A172 (cell line): ENCODE data around the gene NDST4. TPM values are rescaled to one million over a fixed set of nuclear protein-coding genes. Genes with fewer than 3 reads are reported as not detected.

Source experiments
- DNase-seq: peaks from one replicate; pipeline ENCODE4 v3.0.0-alpha.2; 2015; ENCODE audit warnings: low spot score
- total RNA-seq: library from RNA; depleted of rRNA; stranded (reverse); fragments of >200 nt; shearing (Covaris generic); gene quantifications from 2 replicates; pipeline ENCODE4 v1.2.3, GENCODE V29; 2014

Gene NDST4
- total RNA-seq, 1 experiment from 2014 or later: not detected

DNA sequence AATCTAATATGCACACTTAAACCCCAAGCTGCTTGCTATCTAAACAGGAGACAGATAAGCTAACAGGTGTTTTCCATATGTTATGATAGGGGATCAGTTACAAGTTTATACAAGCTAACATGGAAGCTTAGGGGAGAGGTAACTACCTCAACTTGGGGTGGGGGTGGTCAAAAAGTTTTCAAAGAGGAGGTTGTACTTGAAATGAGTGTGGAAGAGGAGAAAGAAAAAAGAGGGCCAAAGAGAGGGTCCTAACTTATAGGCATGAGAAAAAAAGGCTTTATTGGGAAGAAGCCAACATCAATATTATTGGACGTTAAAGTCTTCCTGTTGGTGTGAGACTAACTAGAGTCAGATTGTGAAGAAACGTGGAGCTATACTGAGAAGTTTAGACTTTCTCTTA, 205.9 kb downstream of the NDST4 start:
- no peak for DNase-seq

DNA sequence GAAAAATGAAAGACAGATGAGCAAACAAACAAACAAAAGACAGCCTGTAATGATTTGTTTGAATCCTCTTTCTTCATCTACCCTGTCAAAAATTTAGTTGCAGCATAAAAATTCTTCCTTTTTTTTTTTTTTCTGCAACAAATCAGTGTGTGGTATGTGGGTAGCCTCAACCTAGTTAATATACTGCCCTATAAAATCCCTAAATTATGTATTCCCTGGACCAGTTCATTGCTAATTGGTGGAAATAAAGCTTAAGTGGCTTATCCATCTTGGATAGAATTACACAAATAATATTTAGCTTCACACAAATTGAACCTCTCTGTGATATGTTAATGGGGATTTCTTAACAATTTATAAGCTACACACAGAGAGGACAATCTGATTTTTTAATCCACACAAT, 208.4 kb downstream of the NDST4 start:
- no peak for DNase-seq

DNA sequence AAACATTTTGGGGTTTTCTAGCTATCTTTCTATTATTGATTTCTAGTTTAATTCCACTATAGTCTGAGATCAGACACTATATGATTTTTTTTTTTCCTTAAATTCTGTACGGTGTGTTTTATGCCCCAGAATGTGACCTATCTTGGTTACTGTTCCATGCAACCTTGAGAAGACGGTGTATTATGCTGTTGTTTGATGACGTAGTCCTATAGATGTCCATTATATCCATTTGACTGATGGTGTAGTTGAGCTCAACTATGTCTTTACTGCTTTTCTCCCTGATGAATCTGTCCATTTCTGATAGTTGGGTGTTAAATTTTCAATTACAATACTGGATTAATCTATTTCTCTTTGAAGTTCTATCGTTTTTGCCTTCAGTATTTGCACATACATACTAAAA, 212.5 kb downstream of the NDST4 start:
- DNase-seq: no peak

DNA sequence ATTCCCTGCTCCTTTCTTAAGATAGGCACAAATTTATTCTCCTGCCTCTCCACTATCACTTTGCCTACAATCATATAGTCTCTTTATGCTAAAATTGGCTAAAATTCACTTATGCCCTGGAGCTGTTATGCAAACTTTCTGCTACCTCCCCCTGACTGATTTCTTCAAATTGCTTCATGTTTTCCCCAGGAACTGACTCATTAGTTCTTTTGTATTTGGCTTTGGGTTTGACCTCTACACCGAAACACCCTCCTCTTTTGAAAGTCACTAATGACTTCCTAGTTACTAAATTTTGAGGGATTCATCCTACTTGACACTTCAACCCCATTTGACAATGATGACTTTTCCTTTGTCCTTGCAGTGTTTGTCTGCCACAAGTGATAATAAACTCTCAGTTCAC, 222.6 kb downstream of the NDST4 start:
- DNase-seq: no peak

DNA sequence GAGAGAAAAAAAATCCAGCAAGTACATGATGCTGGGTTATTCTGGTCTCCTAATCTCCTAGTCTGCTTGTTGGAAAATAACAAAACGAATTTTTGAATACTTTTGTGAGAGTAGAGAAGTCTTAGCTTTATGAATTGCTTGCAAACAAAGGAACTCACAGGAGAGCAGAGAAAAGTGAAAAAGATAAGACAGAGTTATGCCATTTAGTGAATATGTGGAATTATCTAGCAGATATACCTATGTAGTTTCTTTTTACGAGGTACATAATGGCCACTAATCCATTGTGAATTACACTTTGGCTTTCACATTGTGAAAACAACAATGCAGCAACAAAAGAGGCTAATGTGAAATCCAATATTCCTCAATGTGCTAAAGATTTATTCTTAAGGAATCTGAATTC, 226.7 kb downstream of the NDST4 start:
- no peak for DNase-seq

DNA sequence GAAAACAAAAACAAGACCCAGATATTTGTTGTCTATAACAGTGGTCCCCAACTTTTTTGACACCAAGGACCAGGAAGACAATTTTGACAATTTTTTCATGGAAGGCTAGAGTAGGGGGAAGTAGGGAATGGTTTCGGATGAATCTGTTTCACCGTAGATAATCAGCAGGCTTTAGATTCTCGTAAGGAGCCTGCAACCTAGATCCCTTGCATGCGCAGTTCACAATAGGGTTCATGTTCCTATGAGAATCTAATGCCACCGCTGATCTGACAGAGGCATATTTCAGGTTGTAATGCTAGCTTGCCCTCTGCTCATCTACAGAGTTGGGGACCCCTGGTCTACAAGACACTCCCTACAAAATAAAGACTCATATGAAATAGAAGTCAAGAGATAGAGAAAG, 229.8 kb downstream of the NDST4 start:
- DNase-seq: no peak

DNA sequence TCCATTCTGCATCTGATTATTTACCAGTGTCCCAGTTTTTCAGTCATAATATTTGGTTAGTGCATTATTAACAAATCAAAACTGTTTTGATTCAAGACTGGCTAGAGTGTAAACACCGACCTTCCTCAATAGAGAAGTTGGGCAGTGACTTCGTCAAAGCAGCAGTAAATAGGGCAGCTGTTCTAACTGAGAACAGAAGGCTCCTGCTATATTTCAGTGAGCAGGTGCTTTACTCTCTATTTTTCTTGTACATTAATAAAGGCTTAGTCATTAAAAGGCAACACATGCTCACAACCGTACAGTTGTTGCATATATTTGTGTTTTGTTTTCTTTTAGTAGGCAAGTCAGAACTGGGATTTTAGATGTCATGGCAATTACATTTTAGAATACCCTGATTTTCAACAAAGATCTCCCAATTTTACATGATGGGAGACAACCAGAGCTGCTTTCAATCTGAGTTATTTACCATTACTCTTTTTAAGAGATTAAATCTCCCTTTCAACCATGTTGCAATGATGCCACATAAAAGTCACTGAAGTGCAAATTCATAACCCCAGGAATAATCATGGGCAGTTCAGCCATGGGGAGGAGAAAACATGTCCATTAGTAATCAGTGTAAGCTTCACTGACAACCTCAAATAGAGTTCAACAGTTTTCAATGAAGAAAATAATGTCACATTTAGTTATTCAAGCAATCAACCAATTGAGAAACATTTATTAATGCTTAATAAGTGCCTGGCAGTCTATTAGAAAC, 233.3 kb downstream of the NDST4 start:
- DNase-seq: no peak

DNA sequence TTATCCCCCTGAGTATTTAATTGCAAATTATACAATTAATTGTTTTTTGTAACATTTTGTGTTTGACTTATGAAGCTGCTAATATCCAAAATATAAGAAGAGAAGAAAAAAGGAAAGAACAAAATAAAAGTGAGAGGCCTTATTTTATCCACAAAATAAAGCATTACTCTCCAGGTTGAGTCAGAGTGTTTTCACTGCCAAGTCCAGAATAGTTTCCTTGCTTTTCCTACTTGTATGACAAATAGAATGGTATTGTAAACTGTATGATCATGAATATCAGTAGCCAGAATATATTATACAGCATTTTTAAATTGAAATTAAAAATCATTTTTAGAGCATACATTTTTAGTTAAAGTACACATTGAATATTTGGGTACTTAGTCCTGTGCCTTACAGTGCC, 237.8 kb downstream of the NDST4 start:
- no peak for DNase-seq

DNA sequence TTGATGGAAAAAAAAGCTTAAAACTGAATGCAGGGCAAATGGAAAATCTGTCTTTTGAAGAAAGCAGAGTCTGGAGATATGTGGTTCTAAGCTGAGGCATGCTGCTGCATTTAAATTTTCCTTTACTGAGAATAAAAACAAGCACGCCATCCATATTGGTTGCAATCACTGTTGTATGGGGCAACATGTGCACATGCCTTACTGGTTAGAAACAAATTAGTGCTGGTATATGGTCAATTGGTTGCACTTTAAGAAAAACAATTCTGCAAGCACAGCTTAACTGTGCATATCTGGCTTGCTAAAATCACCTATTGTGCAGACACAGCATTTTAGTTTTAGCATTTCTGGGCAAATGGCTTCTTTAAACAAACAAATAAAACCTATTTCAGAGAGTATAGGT, 239.1 kb downstream of the NDST4 start:
- no peak for DNase-seq

DNA sequence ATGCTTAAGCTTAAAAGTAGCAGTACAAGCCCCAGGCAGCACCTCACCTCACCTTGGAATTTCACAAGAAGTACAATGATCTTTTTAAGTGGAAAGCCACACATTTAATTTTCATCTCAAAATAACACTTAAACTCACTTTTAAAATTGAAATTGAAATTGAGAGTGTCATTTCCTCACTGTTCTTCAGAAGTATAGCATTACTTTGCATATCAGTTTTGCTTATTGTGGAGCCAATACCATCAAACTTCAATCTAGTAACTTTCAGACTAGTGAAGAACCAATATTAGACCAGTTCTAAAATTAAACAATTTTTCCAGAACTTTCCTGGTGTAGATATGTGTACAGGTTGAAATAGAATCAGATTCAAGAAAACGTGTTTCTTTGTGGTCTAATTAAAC, 242.4 kb downstream of the NDST4 start:
- no peak for DNase-seq

DNA sequence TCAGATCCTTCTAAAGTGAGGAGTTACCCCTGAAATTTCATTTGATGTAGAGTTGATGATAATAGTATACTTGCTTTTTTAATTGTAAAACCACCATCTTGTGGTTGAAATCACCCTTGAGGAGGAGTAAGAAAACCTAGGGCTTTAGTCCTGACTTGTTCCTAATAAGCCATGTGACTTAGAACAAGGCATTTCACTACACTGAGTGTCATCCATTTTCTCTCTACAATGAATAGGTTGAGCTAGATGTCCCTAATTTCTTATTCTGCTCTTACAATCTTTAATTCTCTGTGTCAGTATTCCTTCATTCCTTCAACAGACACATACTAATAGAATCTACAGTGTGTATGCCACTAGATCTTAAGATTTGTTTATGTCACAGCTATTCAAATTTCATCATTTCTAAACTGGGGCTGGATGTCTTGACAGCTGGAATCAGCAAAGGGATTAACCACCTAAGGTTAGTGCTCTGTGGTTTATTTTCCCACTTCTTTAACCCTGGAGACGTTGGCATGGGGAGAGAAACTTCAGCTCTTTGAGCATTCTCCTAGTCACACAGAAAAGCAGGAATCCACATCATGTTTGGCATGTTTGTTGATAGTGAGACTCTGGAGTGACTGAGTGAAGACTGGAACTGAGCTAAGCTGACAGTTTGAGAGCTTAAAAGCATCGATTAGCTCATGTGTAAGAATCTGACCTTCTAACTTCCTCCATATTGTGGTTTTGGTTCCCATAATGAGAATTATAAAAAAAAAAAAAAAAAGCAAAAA, 246.3 kb downstream of the NDST4 start:
- DNase-seq: no peak

DNA sequence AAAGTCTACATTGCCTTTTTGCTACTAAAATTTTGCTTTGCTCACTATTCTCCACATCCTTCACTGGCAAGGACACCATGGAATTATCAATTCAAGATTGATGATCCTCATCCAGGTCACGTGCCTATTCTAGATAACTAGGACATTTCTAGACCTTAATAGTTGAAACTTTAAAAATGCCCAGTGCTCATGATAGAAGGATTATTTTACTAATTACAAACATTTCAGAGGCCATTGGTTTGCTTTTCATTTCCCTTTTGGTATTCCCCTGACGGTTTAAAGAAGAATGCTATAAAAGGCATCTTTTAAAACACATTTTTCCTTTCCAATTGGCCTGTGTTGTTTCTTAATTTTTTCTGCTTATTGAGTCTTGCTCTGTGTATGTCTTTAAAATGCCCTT, 249.4 kb downstream of the NDST4 start:
- no peak for DNase-seq

DNA sequence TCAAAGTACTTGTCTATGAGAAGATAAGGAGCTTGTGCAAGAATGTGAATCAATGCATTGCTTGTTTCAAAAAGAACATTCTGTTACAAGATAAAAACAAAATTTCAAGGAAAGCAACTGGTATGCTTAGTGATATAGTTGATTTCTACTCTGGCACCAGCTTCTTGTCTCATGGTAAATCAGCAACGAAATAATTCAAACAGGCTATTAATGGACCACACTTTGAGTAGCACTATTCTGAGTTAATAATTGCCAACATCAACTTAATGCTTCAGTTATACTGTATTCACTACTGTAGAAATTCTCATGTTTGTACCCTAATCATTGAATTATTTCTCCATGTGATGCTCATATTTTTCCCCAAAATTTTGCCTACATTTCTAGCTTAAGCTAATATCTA, 252.6 kb downstream of the NDST4 start:
- DNase-seq: no peak

DNA sequence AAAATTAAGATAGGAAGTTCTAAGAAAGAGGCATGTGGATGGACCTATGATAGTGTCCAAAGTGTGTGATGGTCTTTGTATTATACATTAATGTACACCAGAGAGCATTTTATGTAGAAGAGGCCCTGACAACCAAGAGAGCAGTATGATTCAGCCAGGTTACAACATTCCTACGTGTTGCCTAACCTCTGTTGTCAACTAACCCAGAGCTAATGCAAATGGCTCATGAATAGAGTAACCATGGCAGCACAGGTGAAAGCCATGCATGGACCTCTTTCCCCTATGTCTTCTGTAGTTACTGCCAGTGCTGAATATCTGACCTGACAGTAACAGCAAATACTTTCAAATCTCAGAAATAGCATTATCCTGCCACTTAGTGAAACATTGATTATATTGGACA, 255.6 kb downstream of the NDST4 start:
- no peak for DNase-seq

DNA sequence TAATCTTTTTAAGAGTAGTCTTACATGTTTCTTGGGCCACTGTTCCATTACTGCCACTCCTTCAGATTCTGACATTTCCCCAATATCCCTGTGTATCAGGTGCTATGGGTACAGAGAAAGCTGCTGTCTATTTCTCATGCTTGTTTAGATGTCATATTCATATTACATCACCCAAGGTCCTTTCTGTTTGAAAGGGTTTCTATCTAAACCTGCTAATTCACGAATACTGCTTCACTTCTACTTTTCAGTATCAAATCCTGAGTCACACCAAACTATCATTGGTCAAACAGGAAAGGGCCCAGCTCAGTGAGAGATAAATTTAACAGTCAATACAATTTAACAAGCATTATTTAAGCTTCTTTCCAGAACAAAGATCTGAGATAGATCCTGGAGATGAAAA, 273.4 kb downstream of the NDST4 start:
- DNase-seq: no peak

DNA sequence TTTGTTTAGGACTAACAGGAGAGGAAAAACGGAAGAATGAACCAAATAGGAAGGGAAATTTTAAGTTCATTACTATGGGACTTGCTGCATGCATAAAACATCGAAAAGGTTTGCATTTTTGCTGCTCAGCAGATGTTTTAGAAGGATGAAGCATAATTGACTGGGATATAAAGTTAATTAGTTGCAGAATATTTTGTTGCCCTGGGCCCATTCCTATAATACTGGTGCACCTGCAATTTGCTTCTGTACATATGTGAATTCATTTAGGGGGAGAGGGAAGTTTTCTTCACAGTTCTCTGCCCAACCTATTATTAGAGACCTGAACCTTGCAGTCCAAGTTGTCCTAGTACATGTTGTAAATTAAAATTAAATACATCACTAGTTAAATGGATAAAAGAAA, 282.8 kb downstream of the NDST4 start:
- no peak for DNase-seq

DNA sequence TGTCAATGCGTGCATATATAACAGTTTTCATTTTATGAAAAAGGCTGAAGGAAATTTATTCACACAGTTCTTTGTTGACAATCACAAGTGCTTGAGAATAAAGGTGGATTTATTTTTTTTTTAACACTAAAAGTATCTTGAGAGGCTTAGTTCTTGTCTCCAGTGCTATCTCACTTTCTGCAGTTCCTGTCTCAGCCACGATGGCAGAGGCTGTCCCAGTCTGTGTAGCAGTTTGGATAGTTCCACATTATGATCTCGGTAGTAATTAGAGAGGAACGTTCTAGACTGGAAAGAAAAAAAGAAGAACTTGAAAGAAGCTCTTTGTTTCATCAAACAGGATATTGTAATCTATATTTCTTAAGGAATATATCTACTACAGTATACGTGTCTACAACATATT, 285.8 kb downstream of the NDST4 start:
- DNase-seq: no peak

DNA sequence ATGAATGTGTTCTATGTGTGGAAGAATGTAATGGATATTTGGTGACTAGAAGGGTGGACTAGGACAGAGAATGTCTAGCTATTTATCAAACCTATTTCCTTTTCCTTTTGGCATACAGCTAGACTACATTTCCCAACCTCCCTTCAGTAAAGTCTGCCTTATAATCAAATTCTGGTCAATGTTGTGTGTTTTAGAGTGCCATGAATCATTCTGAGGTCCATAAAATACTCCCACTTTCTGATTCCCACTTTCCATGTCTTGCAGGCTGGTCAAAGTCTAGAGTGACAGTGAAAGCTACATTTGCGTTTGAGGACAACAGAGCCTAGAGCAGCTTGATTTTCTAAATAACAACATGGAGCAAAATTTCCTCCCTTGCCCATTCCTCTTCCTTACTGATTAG, 297.7 kb downstream of the NDST4 start:
- no peak for DNase-seq

DNA sequence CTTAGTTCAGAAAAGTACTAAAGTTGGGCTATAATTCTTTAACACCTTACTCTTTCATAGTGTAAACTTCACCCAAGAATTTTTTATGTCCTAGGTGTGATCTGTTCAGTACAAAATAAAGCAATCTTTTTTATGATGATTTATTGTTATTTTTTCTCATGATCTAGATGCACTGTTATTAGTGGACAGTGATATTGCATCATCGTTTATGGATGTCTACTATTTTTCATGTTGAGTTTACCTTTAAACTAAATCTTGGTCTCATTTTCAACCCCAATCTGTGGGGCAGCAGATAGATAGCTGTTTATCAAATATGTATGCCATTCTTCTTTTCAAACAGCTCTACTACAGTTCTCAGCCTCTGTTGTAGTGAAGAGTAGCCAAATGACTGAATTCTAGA, 299.5 kb downstream of the NDST4 start:
- no peak for DNase-seq

DNA sequence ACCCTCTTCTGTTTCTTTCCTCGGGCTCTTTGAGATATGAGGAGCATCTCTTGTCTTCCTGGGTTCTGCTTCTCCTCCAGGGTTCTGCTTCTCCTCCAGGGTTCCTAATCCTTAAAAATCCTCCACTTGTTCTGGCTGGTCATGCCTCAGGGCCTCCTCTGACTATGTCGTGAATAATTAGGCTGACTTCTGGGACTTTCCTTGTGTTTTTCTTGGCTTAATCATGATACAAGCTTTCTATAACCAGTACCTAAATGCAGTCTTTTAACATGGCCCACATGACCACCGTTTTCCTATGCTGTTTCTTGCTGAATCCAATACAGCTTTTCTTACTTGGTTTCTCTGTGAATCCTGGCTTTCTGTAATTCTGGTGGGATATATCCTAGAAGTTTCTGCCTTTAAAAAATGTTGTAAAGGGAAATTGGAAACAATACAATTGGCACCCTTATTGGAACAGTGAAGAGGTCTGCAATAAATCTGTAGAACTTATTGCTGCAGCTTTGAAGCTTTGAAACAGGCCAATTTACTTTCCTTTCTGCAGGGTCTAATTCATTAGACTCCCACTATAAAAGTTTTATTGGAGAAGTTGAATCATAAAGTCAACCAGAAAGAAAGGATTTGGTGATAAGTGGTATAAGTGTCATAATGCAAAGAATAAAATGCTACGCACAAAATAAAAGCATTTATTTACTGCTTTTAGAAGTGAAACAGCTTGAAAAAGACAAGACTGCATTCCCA, 301.7 kb downstream of the NDST4 start:
- DNase-seq: no peak

DNA sequence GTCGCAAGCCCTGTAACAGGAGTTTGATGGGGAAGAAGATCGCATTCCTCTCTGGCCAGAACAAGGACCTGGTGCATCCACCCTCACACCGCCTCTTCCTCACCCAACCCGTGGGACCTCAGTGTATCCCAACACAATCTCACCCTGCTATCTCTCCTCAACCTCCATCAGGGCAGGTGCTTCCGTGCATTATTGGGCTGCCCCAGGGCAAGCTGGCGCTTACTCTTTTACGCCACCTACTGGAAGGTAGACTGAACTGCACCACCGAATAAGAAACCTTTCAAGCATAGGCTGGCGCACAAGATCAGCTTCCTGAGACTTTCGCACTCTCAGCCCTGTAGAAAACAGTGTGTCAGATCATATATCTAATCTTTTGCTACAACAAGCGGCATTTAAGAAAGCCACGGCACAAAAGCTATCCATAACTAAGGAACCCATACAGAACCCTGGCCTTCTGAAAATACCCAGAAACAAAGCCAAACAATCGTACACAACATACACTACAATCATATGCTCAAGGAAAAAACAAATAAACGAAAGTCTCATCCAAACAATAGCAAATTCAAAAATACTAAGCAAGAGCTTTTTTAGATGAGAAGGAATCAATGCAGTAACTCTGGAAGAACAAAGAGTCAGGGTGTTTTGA, 305.5 kb downstream of the NDST4 start:
- DNase-seq: peak; percentile 25

DNA sequence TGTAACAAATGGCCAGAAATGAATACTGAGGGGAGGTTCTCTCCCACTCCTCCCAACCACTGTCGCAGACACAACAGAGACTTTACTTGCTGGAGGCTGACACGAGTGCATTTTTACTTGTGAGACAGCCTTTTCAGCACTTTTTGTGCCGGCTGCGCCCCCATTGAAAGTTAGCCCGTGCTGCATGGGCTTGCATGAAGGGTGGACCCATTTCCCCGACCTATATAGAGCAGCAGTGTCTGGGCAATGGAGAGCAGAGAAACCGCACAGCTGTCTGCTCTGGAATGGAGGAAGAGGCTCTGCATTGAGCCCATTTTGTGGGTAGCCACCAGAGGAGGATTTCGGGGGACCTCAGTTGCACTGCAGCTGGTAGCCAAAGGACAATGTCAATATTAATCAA, 306.1 kb downstream of the NDST4 start:
- no peak for DNase-seq
